Pulmonary artery endothelial cell (primary cell): ENCODE results near the gene HLCS. TPM values are rescaled to one million over a fixed set of nuclear protein-coding genes. Genes with fewer than 3 reads are reported as not detected.

ENCODE experiments used
- DNase-seq: peaks from one replicate; pipeline ENCODE4 v3.0.0-alpha.2; 2011; ENCODE audit warnings: low read depth, low spot score
- total RNA-seq: library from RNA; depleted of rRNA; stranded (reverse); fragments of >200 nt; gene quantifications from 2 replicates; pipeline ENCODE4 v1.2.3, GENCODE V29; 2014

The HLCS gene
- total RNA-seq, 1 donor from 2014 or later, result 15.6 TPM

GRCh38 chr21:36915696-36916245, 50.7 kb downstream of the HLCS start:
- DNase-seq, result no peak

DNA sequence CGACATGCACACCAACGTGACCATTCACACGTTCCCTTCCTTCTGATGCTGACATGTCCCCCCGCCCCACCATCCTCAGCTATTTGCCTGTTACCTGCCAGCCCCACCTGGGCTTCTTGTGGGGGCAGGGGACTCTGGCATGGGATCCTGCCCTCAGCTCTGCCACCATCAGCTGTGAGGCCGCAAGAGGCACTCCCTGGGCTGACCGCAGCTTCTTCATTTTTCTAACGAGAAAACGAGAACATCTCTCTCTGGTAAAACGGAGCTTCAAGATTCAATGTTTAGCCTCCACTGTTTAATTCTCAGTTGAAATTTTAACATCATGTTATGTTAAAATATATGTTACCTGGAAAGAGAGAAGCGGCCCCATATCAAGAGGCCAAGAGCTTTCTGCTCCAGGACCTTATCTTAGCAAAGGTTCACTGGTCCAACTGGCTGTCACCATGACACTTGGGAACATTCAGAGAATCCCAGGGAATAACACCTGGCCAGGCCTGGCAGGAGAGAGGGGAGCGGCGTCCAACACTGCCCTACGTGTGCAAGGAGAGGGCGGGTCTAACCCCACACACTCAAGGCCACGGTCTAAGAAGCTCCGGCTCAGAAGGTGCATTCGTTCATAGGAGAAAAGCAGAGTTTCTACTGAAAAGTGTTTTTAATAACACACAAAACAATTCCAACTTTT, 51.3 kb downstream of the HLCS start:
- DNase-seq, result no peak

- DNase-seq, result no peak
These were observed 52.0 kb downstream of the HLCS start for GRCh38 chr21:36914244-36915013.

DNA sequence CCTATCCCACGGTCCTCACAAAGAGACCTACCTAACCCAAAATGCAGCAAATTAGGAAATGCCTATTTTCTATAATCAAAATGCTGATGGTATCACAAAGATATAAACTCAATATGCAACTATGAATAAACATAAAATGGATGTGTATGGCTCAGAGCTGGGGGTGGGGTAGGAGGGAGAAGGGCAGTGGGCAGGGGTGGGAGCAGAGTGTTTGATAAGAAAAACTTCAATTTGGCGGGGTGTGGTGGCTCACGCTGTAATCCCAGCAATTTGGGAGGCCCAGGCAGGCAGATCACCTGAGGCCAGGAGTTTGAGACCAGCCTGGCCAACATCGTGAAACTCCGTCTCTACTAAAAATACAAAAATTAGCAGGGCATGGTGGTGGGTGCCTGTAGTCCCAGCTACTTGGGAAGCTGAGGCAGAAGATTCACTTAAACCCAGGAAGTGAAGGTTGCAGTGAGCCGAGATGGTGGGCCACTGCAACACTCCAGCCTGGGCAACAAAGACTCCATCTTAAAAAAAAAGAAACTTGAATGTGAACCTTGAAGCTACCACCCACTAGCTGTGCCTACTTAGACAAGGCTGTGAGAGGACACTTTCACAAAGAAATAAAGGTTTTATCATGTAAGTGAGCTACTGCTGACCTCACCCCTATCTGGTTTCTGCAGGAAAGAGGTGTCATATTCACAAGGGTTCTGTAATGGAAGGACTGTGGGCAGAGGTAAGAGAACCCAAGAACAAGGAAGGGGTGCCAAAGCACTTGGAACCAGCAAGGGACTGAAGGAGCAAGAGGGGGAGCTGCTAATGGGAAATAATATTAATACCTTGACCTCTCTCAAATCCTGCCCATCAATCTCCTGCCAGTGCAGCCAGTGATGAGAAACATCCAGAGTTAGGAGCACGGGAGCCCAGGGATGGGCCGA, 53.0 kb downstream of the HLCS start:
- DNase-seq, result no peak

DNA sequence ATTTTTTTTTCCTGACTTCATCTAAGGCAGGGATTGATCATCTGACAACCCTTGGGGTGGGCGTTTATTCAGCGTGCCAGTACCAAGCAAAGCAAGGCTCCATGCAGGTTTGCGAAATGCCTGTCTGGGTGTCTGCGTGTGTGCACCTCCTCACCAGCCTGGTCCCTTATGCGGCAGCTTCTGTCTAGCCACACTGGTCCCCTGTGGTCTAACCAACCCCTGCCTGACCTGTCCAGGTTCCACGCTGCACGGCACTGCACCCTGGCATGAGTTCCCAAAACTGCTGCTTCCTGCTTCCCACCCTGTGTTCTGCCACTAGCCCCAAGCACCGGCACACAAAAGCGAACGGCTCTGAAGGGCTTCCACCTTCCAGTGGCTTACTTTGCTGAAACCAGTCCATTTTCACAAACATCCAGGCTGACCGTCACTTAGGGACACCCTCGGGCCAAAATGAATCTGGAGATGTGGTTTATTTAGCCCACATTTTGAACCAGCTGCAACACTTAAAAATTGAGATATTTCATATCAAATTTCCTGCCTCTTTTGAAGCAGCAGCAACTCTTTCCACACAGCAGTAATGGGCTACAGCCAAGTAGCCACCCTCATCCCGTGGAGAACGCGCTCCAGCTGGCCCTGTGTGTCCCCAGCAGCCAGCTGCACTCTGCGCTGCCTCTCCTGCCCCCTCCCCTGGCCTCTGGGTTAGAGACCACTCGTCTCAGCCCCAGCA, 55.7 kb downstream of the HLCS start:
- no peak for DNase-seq

- DNase-seq, result peak; percentile 92
These were observed 56.4 kb downstream of the HLCS start for GRCh38 chr21:36909901-36910561.

GRCh38 chr21:36909423-36909822, 57.0 kb downstream of the HLCS start:
- DNase-seq, result no peak

- no peak for DNase-seq
These were observed 58.1 kb downstream of the HLCS start for GRCh38 chr21:36908260-36908908.

- no peak for DNase-seq
These were observed 62.3 kb downstream of the HLCS start for GRCh38 chr21:36904093-36904666.

- DNase-seq, result no peak
These were observed 63.7 kb downstream of the HLCS start for GRCh38 chr21:36902793-36903192.

DNA sequence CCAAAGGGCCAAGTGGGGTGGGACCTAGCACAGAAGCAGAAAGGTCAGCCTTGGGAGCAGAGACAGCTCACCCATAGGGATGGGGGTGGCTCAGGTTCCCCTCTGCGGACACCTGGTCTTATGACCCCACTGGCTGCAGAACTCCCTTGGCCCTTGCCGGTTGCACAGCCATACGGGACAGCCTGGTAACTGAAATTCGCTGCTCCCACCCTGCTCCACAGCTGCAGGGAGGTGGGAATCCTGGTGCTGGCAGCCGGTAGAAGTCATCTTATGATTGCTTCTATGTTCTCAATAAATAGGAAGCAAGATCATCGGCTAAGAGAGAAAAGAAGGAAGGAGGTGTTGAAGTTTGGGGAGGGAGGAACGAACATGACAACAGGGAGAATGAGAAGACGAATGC, 64.1 kb downstream of the HLCS start:
- no peak for DNase-seq

DNA sequence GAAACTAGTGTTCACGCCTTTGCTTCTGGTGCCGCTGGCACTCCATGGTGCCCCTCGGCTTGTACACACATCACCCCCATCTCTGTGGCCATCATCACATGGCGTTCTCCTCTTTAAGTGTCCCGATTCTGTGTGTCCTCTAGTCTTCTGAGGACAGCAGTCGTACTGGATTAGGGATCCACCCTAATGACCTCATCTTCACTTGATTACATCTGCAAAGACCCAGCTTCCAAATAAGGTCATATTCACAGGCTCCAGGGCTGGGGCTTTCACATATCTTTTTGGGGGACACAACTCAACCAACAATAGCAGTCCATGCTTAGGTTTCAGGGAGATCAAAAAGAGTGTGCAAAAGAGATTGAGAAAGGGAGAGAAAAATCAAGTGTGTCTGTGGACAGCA, 64.9 kb downstream of the HLCS start:
- DNase-seq, result no peak

GRCh38 chr21:36893581-36893980, 72.9 kb downstream of the HLCS start:
- no peak for DNase-seq

- no peak for DNase-seq
These were observed 74.3 kb downstream of the HLCS start for GRCh38 chr21:36892201-36892600.

GRCh38 chr21:36891692-36892091, 74.8 kb downstream of the HLCS start:
- no peak for DNase-seq

DNA sequence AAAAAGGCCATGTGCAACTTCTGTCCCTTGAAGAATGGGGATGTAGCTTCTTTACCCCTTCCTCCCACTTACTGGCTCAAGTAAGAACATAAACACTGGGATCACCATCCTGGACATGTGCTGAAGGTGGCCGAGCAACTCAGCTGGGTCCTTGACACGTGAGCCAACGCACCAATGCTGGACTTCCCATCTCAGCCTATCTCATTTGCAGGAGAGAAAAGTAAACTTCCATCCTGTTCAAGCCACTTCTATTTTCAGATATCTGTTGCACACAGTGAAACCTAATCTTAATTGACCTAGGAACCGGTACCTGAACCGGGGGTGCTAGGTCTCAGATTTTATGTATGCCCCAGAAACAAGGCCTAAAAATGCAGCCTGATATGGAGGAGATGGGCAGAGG, 75.3 kb downstream of the HLCS start:
- DNase-seq, result no peak

GRCh38 chr21:36890086-36890485, 76.4 kb downstream of the HLCS start:
- no peak for DNase-seq

DNA sequence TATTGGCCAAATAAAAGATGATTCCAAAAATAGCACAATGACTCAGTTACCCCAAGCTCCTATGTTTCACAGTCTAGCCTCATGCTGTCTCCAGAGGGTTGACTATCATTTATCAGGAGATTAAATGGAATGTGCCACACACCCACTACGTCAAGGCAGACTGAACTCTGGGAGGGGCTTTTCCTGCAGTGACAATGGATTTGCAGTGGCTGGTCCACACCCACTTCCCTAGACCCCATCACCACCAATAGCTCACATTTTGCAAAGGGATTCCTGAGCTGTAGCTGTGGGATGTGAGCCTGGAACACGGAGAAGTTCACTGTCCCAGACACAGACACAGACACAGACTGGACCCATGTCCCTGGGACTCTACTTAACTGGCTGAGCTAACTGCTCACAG, 77.1 kb downstream of the HLCS start:
- DNase-seq, result no peak

GRCh38 chr21:36888466-36888865, 78.0 kb downstream of the HLCS start:
- DNase-seq, result no peak

DNA sequence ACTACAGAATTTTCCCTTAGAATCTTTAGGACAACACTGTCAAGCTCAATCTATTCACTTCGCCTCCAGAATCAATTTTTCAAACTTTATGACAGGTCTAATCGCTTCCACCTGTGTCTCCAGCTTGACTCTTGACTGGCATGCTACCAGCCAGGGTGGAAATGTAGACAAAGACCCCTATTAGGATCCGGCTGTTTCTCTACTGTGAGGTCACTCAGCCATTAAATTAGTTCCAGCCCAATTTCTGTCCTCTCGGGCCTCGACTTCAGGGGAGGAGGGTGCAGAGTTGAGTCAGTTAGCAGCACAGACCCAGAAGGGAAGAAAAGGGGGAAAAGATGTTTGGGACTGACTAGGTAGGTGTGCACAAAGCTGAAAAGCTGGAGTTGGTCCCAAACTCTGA, 78.5 kb downstream of the HLCS start:
- no peak for DNase-seq
